Measurements from ENCODE around the gene MEIS2.

DNA sequence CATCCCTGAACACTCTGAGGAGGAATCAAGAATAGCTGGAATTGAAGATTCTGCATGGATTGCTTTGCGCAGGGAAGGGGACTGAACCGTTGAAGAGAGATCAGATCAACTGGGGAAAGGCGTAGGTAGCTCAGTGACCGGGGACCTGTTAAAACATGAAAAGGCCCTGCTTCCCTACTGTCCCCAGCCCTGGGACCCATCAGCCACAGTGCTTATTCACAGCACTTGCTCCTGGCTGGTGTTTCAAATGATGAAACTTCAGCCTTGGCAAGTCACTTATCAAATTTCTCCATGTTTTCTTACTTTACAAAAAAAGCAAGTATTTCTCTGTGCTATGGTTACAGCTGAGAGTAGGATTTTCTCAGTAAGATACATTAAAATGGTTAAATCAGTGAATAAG, 199.3 kb downstream of the MEIS2 start:
- TF ChIP-seq POLR2A (IDR thresholded peaks at IDR 0.05) (no peak), EP300 (IDR thresholded peaks at IDR 0.05) (no peak)
- TF ChIP-seq, protein P1, sequence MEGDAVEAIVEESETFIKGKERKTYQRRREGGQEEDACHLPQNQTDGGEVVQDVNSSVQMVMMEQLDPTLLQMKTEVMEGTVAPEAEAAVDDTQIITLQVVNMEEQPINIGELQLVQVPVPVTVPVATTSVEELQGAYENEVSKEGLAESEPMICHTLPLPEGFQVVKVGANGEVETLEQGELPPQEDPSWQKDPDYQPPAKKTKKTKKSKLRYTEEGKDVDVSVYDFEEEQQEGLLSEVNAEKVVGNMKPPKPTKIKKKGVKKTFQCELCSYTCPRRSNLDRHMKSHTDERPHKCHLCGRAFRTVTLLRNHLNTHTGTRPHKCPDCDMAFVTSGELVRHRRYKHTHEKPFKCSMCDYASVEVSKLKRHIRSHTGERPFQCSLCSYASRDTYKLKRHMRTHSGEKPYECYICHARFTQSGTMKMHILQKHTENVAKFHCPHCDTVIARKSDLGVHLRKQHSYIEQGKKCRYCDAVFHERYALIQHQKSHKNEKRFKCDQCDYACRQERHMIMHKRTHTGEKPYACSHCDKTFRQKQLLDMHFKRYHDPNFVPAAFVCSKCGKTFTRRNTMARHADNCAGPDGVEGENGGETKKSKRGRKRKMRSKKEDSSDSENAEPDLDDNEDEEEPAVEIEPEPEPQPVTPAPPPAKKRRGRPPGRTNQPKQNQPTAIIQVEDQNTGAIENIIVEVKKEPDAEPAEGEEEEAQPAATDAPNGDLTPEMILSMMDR (IDR thresholded peaks at IDR 0.05): no peak
